HEK293 (cell line): ENCODE results near the gene SLCO4A1.

Experiments
- MZF1 ChIP-seq: fragments of 450-650 bp; formaldehyde crosslinking; IDR thresholded peaks from 2 replicates; pipeline ENCODE4 v1.5.1; 2017; ENCODE audit warnings: missing biosample characterization, missing genetic modification characterization, borderline replicate concordance
- PBX3 ChIP-seq: sonication (generic); formaldehyde crosslinking; IDR thresholded peaks from 2 replicates; pipeline ENCODE4 v1.8.1; 2022; ENCODE audit warnings: mild to moderate bottlenecking, moderate library complexity, missing genetic modification reagents
- PRDM1 ChIP-seq: fragments of 450-650 bp; formaldehyde crosslinking; IDR thresholded peaks from 2 replicates; pipeline ENCODE4; 2016; ENCODE audit warnings: missing biosample characterization, missing genetic modification characterization
- SP2 ChIP-seq: fragments of 450-650 bp; formaldehyde crosslinking; IDR thresholded peaks from 2 replicates; pipeline ENCODE4 v1.5.1; 2016; ENCODE audit warnings: missing biosample characterization, missing genetic modification characterization
- TSHZ1 ChIP-seq: fragments of 450-650 bp; formaldehyde crosslinking; IDR thresholded peaks from 2 replicates; pipeline ENCODE4 v1.5.1; 2016; ENCODE audit warnings: missing biosample characterization, missing genetic modification characterization, borderline replicate concordance
- ZFP37 ChIP-seq: fragments of 450-650 bp; formaldehyde crosslinking; IDR thresholded peaks from 2 replicates; pipeline ENCODE4 v1.5.1; 2016; ENCODE audit warnings: missing biosample characterization, missing genetic modification characterization
- ZNF184 ChIP-seq: fragments of 450-650 bp; IDR thresholded peaks from 2 replicates; pipeline ENCODE4 v1.5.1; 2018; ENCODE audit warnings: missing biosample characterization, mild to moderate bottlenecking, missing genetic modification characterization
- ZNF600 ChIP-seq: fragments of 450-650 bp; formaldehyde crosslinking; IDR thresholded peaks from 2 replicates; pipeline ENCODE4 v1.5.1; 2016; ENCODE audit warnings: missing biosample characterization, missing genetic modification characterization
- ZNF623 ChIP-seq: fragments of 450-650 bp; formaldehyde crosslinking; IDR thresholded peaks from 2 replicates; pipeline ENCODE4 v1.5.1; 2016; ENCODE audit warnings: missing biosample characterization, missing genetic modification characterization
- ZNF776 ChIP-seq: fragments of 450-650 bp; formaldehyde crosslinking; IDR thresholded peaks from 2 replicates; pipeline ENCODE4 v1.5.0; 2017; ENCODE audit warnings: missing biosample characterization, missing genetic modification characterization, borderline replicate concordance
- ZNF777 ChIP-seq: fragments of 450-650 bp; formaldehyde crosslinking; IDR thresholded peaks from 2 replicates; pipeline ENCODE4 v1.5.1; 2017; ENCODE audit warnings: missing biosample characterization, missing genetic modification characterization, borderline replicate concordance
- TF ChIP-seq, protein P1 (sequence below): fragments of 450-650 bp; formaldehyde crosslinking; IDR thresholded peaks from 2 replicates; pipeline ENCODE4 v1.5.1; 2016; ENCODE audit warnings: missing biosample characterization, missing genetic modification characterization
- TF ChIP-seq, protein P2 (sequence below): fragments of 450-650 bp; formaldehyde crosslinking; IDR thresholded peaks from 2 replicates; pipeline ENCODE4 v1.5.1; 2016; ENCODE audit warnings: missing biosample characterization, missing genetic modification characterization
- TF ChIP-seq, protein P3 (sequence below): fragments of 450-650 bp; formaldehyde crosslinking; IDR thresholded peaks from 2 replicates; pipeline ENCODE4 v1.5.1; 2016; ENCODE audit warnings: missing biosample characterization, missing genetic modification characterization

DNA sequence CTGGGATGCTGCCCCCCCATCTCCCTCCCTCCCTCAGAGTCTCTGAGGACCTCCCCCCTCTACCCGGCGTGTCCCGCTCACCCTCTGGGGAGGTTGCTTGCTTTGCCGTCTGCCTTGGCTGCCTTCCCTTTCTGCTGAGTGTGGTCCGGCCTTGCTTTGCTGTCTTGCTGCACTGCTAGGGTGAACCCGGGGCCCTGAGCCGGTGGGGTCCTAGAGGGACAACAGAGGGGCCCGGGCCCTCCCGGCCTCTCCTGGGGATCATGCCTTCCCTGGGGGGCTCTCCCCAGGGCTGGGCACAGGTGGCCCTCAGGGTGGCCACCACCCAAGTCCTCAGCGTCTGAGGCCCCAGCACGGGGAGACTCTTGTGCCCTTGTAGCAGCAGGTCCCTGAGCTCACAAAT lies 19.3 kb downstream of the SLCO4A1 start:
- TF ChIP-seq, protein P1, sequence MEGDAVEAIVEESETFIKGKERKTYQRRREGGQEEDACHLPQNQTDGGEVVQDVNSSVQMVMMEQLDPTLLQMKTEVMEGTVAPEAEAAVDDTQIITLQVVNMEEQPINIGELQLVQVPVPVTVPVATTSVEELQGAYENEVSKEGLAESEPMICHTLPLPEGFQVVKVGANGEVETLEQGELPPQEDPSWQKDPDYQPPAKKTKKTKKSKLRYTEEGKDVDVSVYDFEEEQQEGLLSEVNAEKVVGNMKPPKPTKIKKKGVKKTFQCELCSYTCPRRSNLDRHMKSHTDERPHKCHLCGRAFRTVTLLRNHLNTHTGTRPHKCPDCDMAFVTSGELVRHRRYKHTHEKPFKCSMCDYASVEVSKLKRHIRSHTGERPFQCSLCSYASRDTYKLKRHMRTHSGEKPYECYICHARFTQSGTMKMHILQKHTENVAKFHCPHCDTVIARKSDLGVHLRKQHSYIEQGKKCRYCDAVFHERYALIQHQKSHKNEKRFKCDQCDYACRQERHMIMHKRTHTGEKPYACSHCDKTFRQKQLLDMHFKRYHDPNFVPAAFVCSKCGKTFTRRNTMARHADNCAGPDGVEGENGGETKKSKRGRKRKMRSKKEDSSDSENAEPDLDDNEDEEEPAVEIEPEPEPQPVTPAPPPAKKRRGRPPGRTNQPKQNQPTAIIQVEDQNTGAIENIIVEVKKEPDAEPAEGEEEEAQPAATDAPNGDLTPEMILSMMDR = no peak
- no peak for TF ChIP-seq ZNF777
- no peak for TF ChIP-seq ZNF184 (tag by site-specific recombination)
- no peak for TF ChIP-seq MZF1 (tag by site-specific recombination)
- TF ChIP-seq, protein P2, sequence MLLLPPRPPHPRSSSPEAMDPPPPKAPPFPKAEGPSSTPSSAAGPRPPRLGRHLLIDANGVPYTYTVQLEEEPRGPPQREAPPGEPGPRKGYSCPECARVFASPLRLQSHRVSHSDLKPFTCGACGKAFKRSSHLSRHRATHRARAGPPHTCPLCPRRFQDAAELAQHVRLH (tag by site-specific recombination) = no peak
- TF ChIP-seq ZNF776 = no peak
- TF ChIP-seq ZFP37 (tag by site-specific recombination) = no peak
- no peak for TF ChIP-seq ZNF623 (tag by site-specific recombination)
- TF ChIP-seq, protein P3, sequence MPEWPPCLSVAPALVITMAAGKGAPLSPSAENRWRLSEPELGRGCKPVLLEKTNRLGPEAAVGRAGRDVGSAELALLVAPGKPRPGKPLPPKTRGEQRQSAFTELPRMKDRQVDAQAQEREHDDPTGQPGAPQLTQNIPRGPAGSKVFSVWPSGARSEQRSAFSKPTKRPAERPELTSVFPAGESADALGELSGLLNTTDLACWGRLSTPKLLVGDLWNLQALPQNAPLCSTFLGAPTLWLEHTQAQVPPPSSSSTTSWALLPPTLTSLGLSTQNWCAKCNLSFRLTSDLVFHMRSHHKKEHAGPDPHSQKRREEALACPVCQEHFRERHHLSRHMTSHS (tag by site-specific recombination) = no peak
- no peak for TF ChIP-seq PRDM1 (tag by site-specific recombination)
- TF ChIP-seq SP2 (tag by site-specific recombination) = no peak
- TF ChIP-seq ZNF600 = no peak
- no peak for TF ChIP-seq PBX3 (CRISPR knock-in tag)
- no peak for TF ChIP-seq TSHZ1 (tag by site-specific recombination)
